D721Med (cell line): ENCODE measurements around the gene IRF2BP1.

Experiments
- DNase-seq: peaks from one replicate; pipeline ENCODE4 v3.0.0; 2011; ENCODE audit warnings: low spot score; ENCODE audit not compliant: insufficient read length
- FAIRE-seq: peaks from 2 replicates; lab custom pipeline; 2011; peaks lifted over from hg19 to GRCh38; lab: Jason Lieb, UNC
- CTCF ChIP-seq: IDR thresholded peaks from 2 replicates; pipeline ENCODE4 v1.5.1; 2012; ENCODE audit warnings: mild to moderate bottlenecking, control low read depth; ENCODE audit not compliant: insufficient read depth; ENCODE audit errors: missing control alignments

IRF2BP1 gene

GRCh38 chr19:45879971-45880370, 6.0 kb downstream of the IRF2BP1 start:
- no peak for FAIRE-seq
- no peak for TF ChIP-seq CTCF
- no peak for DNase-seq

- DNase-seq (no peak), FAIRE-seq (no peak)
- no peak for TF ChIP-seq CTCF
Measured at GRCh38 chr19:45879055-45879454, 6.9 kb downstream of the IRF2BP1 start.

- no peak for TF ChIP-seq CTCF
- DNase-seq (no peak), FAIRE-seq (no peak)
Measured at GRCh38 chr19:45878043-45878794, 7.7 kb downstream of the IRF2BP1 start.

GRCh38 chr19:45876411-45877197, 9.3 kb downstream of the IRF2BP1 start:
- TF ChIP-seq CTCF = no peak
- DNase-seq (no peak), FAIRE-seq (no peak)

GRCh38 chr19:45876161-45876410, 9.9 kb downstream of the IRF2BP1 start:
- DNase-seq (no peak), FAIRE-seq (no peak)
- TF ChIP-seq CTCF = no peak

GRCh38 chr19:45874620-45874966, 11.3 kb downstream of the IRF2BP1 start:
- no peak for TF ChIP-seq CTCF
- no peak for DNase-seq
- FAIRE-seq = no peak

- FAIRE-seq (no peak), DNase-seq (no peak)
- TF ChIP-seq CTCF = no peak
Measured at GRCh38 chr19:45873219-45873772, 12.6 kb downstream of the IRF2BP1 start.
